CD4-positive, alpha-beta T cell treated with Interleukin-21 for 1 hour (primary cell): ENCODE results near the gene VIM.

ENCODE experiments used
- DNase-seq: peaks from one replicate; pipeline ENCODE4 v3.0.0-alpha.2; 2020

The VIM gene

GRCh38 chr10:17210361-17210760 is 17.7 kb upstream of the VIM start:
- no peak for DNase-seq

GRCh38 chr10:17212802-17213221 is 15.2 kb upstream of the VIM start:
- no peak for DNase-seq

- DNase-seq, result no peak
Observed at GRCh38 chr10:17213646-17214349, 14.2 kb upstream of the VIM start.

GRCh38 chr10:17214526-17214925 is 13.5 kb upstream of the VIM start:
- DNase-seq, result no peak

GRCh38 chr10:17214971-17215781 is 12.9 kb upstream of the VIM start:
- DNase-seq, result no peak

- no peak for DNase-seq
Observed at GRCh38 chr10:17215782-17216122, 12.3 kb upstream of the VIM start.

- peak; percentile 78 for DNase-seq
Observed at GRCh38 chr10:17216217-17216900, 11.7 kb upstream of the VIM start.

GRCh38 chr10:17216901-17217395 is 11.1 kb upstream of the VIM start:
- no peak for DNase-seq

- no peak for DNase-seq
Observed at GRCh38 chr10:17217631-17218232, 10.3 kb upstream of the VIM start.

- DNase-seq, result no peak
Observed at GRCh38 chr10:17219024-17219423, 9.0 kb upstream of the VIM start.

GRCh38 chr10:17220652-17221100 is 7.4 kb upstream of the VIM start:
- DNase-seq, result no peak

GRCh38 chr10:17222329-17222728 is 5.7 kb upstream of the VIM start:
- DNase-seq, result no peak

GRCh38 chr10:17225808-17226207 is 2.2 kb upstream of the VIM start:
- no peak for DNase-seq

GRCh38 chr10:17226891-17227303 is 1.1 kb upstream of the VIM start:
- no peak for DNase-seq

GRCh38 chr10:17227367-17228090 is 512 bp upstream of the VIM start:
- peak; percentile 60 for DNase-seq

GRCh38 chr10:17229016-17229716 is 1.1 kb downstream of the VIM start:
- DNase-seq, result peak; percentile 89

GRCh38 chr10:17229717-17229966 is 1.6 kb downstream of the VIM start:
- DNase-seq, result no peak

- DNase-seq, result peak; percentile 92
Observed at GRCh38 chr10:17229967-17230682, 2.1 kb downstream of the VIM start.

- no peak for DNase-seq
Observed at GRCh38 chr10:17231788-17232187, 3.7 kb downstream of the VIM start.

GRCh38 chr10:17232276-17232960 is 4.4 kb downstream of the VIM start:
- no peak for DNase-seq
